Measurements from ENCODE around the gene TMEM184A. TPM values are rescaled to one million over a fixed set of nuclear protein-coding genes. Genes with fewer than 3 reads are reported as not detected.

Gene TMEM184A
- total RNA-seq, 1 donor from 2014 or later: 0.23 TPM

DNA sequence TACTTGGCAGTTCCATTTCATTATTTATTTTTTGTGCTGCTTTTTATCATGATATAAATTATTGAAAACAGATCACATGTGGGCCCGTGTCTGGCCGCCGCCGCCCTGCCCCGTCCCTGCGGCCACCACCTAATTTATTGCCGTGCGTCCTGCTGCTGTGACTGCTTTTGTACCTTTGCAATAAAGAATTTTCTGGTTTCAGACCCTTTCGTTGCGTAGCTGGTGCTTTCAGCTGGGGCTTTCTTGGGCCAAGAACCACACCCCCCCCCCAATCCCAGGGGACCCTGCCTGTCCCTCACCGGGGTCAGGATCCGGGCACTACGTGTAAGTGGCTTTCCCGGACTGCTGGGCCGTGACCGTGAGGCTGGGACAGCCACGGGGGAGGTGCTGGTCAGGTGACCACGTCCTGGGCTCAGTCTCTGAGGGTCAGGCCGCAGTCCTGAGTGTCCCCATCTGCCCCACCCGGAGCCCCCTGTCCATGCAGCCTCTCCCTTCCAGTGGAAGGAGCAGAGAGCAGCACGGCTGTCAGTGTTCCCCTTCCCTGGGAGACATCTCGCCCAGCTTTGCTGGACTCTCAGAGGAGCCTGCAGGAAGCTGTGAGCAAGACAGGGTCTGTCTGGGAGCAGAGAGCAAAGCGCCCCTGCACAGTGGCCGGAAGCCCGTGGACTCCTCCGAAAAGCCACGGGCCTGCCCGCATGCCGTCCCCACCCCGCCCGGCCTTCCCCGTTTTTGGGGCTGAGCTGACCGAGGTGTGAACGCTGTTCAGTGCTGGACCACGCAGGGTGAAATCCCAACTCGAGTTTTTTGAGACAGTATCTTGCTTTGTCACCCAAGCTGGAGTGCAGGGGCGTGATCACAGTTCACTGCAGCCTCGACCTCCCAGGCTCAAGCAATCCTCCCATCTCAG, 12.9 kb downstream of the TMEM184A start:
- H3K27ac Mint-ChIP-seq: no peak overlapping the region
- no peak for DNase-seq (ENCODE audit: low spot score)
- H3K27me3 Mint-ChIP-seq (ENCODE audit: low read depth): no peaks in the 10 kb centered on the region
- peaks cover 11% of the 10 kb centered on the region for H3K36me3 Mint-ChIP-seq (ENCODE audit: low read depth)
- H3K4me3 Mint-ChIP-seq (ENCODE audit: low read depth): no peak overlapping the region
- H3K9me3 Mint-ChIP-seq: no peaks in the 10 kb centered on the region
- H3K4me1 Mint-ChIP-seq (ENCODE audit: low read depth): no peaks in the 10 kb centered on the region
- intact Hi-C loops (cut with micrococcal nuclease): no loop called here

- Mint-ChIP-seq H3K27me3 (ENCODE audit: low read depth) (no peaks in the 10 kb centered on the region), H3K4me1 (ENCODE audit: low read depth) (no peaks in the 10 kb centered on the region), H3K27ac (no peak overlapping the region), H3K9me3 (no peaks in the 10 kb centered on the region), H3K36me3 (ENCODE audit: low read depth) (peaks cover 11% of the 10 kb centered on the region), H3K4me3 (ENCODE audit: low read depth) (no peak overlapping the region)
- DNase-seq (ENCODE audit: low spot score): no peak
- intact Hi-C loops (cut with micrococcal nuclease): no loop called here
Observed at GRCh38 chr7:1542329-1542728, 13.7 kb downstream of the TMEM184A start.

DNA sequence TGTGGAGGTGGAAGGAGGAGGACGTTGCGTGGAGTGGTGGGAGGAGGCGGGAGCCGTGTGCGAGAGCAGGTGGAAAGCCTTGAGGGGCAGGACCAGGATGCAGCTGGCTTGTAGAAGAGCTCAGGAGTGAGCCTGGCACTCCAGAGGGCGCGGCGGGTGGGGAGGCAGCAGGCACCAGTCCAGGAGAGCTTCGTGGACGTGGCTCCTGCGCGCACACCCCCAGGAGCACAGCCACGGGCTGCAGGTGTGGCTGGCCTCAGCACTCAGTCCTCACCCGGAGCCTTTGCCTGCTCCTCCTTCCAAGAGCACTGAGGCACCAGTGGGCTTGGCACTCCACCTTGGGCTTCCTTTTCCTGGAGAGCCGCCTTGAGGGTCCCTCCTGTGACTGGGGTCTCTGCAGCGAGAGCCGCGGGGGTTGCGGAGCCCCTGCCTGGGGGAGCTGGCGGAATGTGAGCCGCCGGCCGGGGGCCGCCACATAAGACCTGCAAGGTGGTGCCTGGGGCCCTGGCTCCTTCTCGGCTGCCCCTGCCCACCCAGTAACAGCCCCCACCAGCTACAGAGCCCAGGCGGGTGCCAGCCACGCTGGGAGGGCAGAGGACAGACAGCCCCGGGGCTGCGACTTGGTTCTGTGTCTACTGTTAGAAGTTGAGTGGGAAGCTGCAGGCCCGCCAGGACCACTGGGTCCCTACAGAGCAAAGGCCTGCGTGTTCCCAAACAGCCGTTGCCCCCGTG, 14.4 kb downstream of the TMEM184A start:
- no peaks in the 10 kb centered on the region for H3K27me3 Mint-ChIP-seq (ENCODE audit: low read depth)
- H3K9me3 Mint-ChIP-seq: no peaks in the 10 kb centered on the region
- DNase-seq (ENCODE audit: low spot score): no peak
- no peak overlapping the region for H3K4me3 Mint-ChIP-seq (ENCODE audit: low read depth)
- H3K27ac Mint-ChIP-seq: no peak overlapping the region
- H3K36me3 Mint-ChIP-seq (ENCODE audit: low read depth): peaks cover 11% of the 10 kb centered on the region
- no peaks in the 10 kb centered on the region for H3K4me1 Mint-ChIP-seq (ENCODE audit: low read depth)
- intact Hi-C loops (cut with micrococcal nuclease): no loop called here

DNA sequence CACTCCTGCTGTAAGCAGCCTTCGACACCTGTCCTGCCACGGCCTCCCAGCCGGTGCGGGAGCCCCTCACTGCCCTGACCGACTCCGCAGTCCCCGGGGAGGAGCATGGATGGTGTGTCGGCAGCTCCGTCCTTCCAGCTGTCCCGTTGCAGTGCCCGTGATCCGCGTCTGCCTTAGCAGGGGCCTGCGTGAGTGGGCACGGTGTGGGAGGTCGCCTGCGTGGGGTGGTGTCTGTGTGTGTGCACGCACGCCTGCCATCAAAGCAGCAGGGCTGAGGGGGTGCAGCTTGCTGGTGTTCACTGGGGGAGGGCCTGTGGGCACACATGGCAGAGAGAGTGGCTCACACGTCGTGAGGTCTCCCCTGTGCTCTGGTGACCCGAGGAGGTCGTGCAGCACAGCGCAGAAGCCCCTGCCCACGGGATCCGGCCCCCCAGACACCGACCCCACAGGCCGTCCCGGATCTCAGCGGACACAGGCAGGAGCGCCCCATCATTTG, 15.2 kb downstream of the TMEM184A start:
- DNase-seq (ENCODE audit: low spot score): no peak
- Mint-ChIP-seq H3K36me3 (ENCODE audit: low read depth) (peaks cover 14% of the 10 kb centered on the region), H3K4me1 (ENCODE audit: low read depth) (peaks cover 2% of the 10 kb centered on the region), H3K9me3 (no peaks in the 10 kb centered on the region), H3K27ac (no peak overlapping the region), H3K4me3 (ENCODE audit: low read depth) (no peak overlapping the region), H3K27me3 (ENCODE audit: low read depth) (no peaks in the 10 kb centered on the region)
- intact Hi-C loops (cut with micrococcal nuclease): no loop called here

DNA sequence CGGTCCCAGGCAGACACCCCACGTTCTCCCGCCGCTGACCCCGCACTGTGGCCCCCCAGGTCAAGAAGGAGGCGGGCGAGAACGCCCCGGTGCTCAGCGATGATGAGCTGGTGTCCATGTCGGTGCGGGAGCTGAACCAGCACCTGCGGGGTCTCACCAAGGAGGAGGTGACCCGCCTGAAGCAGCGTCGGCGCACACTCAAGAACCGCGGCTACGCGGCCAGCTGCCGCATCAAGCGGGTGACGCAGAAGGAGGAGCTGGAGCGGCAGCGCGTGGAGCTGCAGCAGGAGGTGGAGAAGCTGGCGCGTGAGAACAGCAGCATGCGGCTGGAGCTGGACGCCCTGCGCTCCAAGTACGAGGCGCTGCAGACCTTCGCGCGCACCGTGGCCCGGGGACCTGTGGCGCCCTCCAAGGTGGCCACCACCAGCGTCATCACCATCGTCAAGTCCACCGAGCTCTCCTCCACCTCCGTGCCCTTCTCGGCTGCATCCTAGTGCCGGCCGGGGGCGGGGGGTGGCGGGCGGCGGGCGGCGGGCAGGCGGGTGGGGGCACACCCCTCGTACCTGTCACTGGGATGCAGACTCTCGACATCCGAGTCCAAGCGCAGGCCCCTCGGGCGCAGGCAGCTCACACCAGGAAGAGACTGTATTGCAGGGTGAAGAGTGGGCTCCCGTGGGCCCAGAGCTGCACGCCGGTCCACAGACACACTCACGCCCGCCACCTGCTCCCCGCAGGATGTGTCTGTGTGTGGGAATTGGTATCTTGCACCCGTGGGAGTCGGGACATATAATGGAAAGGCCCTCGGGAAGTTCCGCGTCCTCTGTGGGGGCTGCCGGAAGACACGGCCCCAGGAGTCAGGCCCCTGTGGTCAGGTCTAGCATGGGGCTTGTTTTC, 15.9 kb downstream of the TMEM184A start:
- H3K36me3 Mint-ChIP-seq (ENCODE audit: low read depth): peaks cover 14% of the 10 kb centered on the region
- no peak overlapping the region for H3K27ac Mint-ChIP-seq
- H3K27me3 Mint-ChIP-seq (ENCODE audit: low read depth): no peaks in the 10 kb centered on the region
- no peak for DNase-seq (ENCODE audit: low spot score)
- H3K4me1 Mint-ChIP-seq (ENCODE audit: low read depth): peaks cover 2% of the 10 kb centered on the region
- H3K9me3 Mint-ChIP-seq: no peaks in the 10 kb centered on the region
- intact Hi-C loops (cut with micrococcal nuclease): no loop called here
- no peak overlapping the region for H3K4me3 Mint-ChIP-seq (ENCODE audit: low read depth)

GRCh38 chr7:1539181-1539881, 16.7 kb downstream of the TMEM184A start:
- no peak overlapping the region for H3K4me3 Mint-ChIP-seq (ENCODE audit: low read depth)
- no peak overlapping the region for H3K27ac Mint-ChIP-seq
- H3K4me1 Mint-ChIP-seq (ENCODE audit: low read depth): peaks cover 2% of the 10 kb centered on the region
- intact Hi-C loops (cut with micrococcal nuclease): no loop called here
- no peak for DNase-seq (ENCODE audit: low spot score)
- peaks cover 14% of the 10 kb centered on the region for H3K36me3 Mint-ChIP-seq (ENCODE audit: low read depth)
- H3K27me3 Mint-ChIP-seq (ENCODE audit: low read depth): no peaks in the 10 kb centered on the region
- H3K9me3 Mint-ChIP-seq: no peaks in the 10 kb centered on the region

DNA sequence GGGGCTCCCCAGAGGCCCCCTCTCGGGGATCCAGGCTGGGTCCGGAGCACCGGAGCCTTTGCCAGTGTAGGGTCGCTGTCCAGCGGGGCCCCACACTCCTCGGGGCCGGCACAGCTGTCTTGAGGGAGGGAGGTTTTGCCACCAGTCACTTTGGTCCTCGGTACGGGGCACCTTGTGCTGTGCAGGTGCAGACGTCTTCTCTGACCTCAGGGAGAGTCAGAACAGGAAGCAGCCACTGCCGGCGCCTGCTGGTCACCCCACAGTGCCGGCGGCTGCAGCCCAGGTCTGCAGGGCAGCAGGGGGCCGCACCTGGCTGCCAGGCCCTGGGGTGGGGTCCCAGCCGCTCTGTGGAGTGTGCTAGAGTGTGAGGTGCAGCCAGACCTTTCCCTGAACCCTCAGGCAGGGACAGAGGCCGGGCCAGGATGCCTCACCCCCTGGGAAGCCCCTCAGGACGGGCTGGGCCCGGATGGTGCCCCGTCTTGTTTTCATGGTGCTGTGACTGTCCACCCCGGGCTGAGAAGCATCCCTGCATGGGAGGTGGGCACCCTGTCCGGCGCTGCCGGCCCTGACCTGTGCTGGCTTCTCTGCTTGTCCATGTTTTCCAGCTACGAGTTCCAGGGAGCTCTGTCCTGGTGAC, 17.3 kb downstream of the TMEM184A start:
- Mint-ChIP-seq H3K4me1 (ENCODE audit: low read depth) (peaks cover 4% of the 10 kb centered on the region), H3K36me3 (ENCODE audit: low read depth) (peaks cover 14% of the 10 kb centered on the region), H3K9me3 (no peaks in the 10 kb centered on the region), H3K27ac (no peak overlapping the region), H3K4me3 (ENCODE audit: low read depth) (no peak overlapping the region), H3K27me3 (ENCODE audit: low read depth) (no peaks in the 10 kb centered on the region)
- intact Hi-C loops (cut with micrococcal nuclease): no loop called here
- no peak for DNase-seq (ENCODE audit: low spot score)

- no peak for DNase-seq (ENCODE audit: low spot score)
- Mint-ChIP-seq H3K36me3 (ENCODE audit: low read depth) (peaks cover 14% of the 10 kb centered on the region), H3K9me3 (no peaks in the 10 kb centered on the region), H3K27me3 (ENCODE audit: low read depth) (no peaks in the 10 kb centered on the region), H3K27ac (no peak overlapping the region), H3K4me3 (ENCODE audit: low read depth) (no peak overlapping the region), H3K4me1 (ENCODE audit: low read depth) (peaks cover 12% of the 10 kb centered on the region)
- intact Hi-C loops (cut with micrococcal nuclease): no loop called here
Observed at GRCh38 chr7:1537535-1538412, 18.2 kb downstream of the TMEM184A start.

DNA sequence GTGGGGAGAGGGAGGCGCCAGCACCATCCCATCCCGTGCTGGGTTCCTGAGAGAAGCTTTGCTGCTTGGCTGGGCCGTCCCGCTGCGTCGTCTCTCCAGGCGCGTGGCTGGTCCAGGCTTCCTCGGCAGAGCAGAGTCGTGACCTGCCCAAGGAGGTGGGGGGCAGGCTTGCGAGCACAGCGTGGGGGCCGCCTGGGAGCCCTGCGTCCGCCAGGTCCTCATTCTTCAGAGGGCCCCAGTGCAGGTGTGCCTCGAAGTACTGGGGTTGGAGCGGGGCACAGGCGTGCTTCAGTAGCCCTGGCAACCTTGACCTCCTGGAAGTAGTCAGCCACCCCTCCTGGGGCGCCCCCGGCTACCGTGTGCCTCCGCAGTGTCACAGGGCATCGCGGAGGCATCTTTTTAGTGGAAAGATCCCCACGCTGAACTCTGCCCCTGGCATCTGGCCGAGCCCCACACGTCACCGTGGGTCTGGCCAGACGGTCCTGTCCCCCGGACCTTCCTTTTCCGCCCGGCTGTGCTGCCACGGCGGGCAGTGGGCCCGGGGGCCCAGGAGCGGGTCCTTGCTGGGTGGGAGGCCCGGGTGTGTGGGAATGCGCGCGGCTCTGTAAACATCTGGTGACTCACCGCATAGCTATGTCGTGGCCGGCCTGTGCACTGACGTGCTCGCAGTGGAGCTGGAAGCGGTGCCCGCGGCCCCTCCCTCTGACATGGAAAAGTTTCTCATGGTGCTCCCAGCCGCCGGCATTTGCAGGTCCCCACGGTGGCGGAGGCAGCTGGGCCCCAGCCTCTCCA, 19.1 kb downstream of the TMEM184A start:
- intact Hi-C loops (cut with micrococcal nuclease): no loop called here
- Mint-ChIP-seq H3K4me1 (ENCODE audit: low read depth) (peaks cover 18% of the 10 kb centered on the region), H3K36me3 (ENCODE audit: low read depth) (peaks cover 13% of the 10 kb centered on the region), H3K27me3 (ENCODE audit: low read depth) (no peaks in the 10 kb centered on the region), H3K27ac (no peak overlapping the region), H3K4me3 (ENCODE audit: low read depth) (no peak overlapping the region), H3K9me3 (no peaks in the 10 kb centered on the region)
- DNase-seq (ENCODE audit: low spot score): no peak

GRCh38 chr7:1536455-1536742, 19.6 kb downstream of the TMEM184A start:
- H3K36me3 Mint-ChIP-seq (ENCODE audit: low read depth): peaks cover 11% of the 10 kb centered on the region
- no peaks in the 10 kb centered on the region for H3K9me3 Mint-ChIP-seq
- no peak overlapping the region for H3K27ac Mint-ChIP-seq
- intact Hi-C loops (cut with micrococcal nuclease): no loop called here
- H3K4me3 Mint-ChIP-seq (ENCODE audit: low read depth): no peak overlapping the region
- no peak for DNase-seq (ENCODE audit: low spot score)
- H3K27me3 Mint-ChIP-seq (ENCODE audit: low read depth): no peaks in the 10 kb centered on the region
- peaks cover 23% of the 10 kb centered on the region for H3K4me1 Mint-ChIP-seq (ENCODE audit: low read depth)
